ENCODE results near the gene SNHG17. TPM values are rescaled to one million over a fixed set of nuclear protein-coding genes. Genes with fewer than 3 reads are reported as not detected.
A peak's percentile ranks its signal among the peaks of the same experiment; 100 is the strongest.

SNHG17 gene
- total and polyA plus RNA-seq, 9 of the 15 experiments (the other 6 are each of a cell fraction or from before 2014, with no cell fraction given), result 29.8 to 106 (median 57.7) TPM

DNA sequence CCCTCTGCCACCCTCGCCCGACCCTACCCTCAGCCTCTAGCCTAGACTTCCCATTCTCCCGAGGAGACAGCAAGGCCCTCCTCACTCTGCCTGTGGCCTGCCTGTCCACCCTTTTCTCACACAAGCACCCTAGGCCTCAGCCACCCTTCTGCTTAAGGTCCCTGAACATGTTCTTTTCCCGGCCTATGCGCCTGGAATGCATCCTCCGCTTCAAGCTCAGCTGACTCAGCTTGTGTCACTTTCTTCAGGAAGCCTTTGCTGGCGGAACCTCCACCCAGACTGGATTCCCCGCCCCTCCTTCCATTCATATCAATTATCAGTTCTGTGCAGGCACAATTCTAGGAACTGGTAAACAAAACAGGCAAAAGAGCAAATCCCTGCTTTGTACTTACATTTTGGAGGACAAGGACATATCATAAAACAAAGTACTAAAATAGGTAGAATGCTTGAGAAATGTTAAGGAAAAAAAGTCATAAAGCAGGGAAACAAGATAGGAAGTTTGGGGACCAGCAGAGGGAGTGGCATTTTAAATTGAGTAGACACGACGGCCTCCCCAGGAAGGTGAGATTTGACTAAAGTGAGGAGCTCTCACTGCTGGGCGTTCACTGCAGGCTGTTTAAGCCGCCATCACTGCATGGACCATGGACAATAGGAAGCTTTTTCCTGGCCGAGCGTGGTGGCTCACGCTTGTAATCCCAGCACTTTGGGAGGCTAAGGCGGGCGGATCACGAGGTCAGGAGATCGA, 17.9 kb upstream of the SNHG17 start (continued):
- TF ChIP-seq ZNF780A (CRISPR knock-in tag; IDR thresholded peaks at IDR 0.05), result no peak
- TF ChIP-seq ZNF253 (CRISPR knock-in tag; conservative IDR thresholded peaks at IDR 0.05), result no peak
- no peak for TF ChIP-seq CAMTA2 (CRISPR knock-in tag; conservative IDR thresholded peaks at IDR 0.05)
- TF ChIP-seq, protein P1, sequence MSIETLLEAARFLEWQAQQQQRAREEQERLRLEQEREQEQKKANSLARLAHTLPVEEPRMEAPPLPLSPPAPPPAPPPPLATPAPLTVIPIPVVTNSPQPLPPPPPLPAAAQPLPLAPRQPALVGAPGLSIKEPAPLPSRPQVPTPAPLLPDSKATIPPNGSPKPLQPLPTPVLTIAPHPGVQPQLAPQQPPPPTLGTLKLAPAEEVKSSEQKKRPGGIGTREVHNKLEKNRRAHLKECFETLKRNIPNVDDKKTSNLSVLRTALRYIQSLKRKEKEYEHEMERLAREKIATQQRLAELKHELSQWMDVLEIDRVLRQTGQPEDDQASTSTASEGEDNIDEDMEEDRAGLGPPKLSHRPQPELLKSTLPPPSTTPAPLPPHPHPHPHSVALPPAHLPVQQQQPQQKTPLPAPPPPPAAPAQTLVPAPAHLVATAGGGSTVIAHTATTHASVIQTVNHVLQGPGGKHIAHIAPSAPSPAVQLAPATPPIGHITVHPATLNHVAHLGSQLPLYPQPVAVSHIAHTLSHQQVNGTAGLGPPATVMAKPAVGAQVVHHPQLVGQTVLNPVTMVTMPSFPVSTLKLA (conservative IDR thresholded peaks at IDR 0.05), result peak; percentile 37 to 75; a peak in 3 of 4 replicates
- no peak; the same call in 1 of the 2 replicates for TF ChIP-seq SP1 (CRISPR knock-in tag; IDR thresholded peaks at IDR 0.05)
- TF ChIP-seq, protein P2, sequence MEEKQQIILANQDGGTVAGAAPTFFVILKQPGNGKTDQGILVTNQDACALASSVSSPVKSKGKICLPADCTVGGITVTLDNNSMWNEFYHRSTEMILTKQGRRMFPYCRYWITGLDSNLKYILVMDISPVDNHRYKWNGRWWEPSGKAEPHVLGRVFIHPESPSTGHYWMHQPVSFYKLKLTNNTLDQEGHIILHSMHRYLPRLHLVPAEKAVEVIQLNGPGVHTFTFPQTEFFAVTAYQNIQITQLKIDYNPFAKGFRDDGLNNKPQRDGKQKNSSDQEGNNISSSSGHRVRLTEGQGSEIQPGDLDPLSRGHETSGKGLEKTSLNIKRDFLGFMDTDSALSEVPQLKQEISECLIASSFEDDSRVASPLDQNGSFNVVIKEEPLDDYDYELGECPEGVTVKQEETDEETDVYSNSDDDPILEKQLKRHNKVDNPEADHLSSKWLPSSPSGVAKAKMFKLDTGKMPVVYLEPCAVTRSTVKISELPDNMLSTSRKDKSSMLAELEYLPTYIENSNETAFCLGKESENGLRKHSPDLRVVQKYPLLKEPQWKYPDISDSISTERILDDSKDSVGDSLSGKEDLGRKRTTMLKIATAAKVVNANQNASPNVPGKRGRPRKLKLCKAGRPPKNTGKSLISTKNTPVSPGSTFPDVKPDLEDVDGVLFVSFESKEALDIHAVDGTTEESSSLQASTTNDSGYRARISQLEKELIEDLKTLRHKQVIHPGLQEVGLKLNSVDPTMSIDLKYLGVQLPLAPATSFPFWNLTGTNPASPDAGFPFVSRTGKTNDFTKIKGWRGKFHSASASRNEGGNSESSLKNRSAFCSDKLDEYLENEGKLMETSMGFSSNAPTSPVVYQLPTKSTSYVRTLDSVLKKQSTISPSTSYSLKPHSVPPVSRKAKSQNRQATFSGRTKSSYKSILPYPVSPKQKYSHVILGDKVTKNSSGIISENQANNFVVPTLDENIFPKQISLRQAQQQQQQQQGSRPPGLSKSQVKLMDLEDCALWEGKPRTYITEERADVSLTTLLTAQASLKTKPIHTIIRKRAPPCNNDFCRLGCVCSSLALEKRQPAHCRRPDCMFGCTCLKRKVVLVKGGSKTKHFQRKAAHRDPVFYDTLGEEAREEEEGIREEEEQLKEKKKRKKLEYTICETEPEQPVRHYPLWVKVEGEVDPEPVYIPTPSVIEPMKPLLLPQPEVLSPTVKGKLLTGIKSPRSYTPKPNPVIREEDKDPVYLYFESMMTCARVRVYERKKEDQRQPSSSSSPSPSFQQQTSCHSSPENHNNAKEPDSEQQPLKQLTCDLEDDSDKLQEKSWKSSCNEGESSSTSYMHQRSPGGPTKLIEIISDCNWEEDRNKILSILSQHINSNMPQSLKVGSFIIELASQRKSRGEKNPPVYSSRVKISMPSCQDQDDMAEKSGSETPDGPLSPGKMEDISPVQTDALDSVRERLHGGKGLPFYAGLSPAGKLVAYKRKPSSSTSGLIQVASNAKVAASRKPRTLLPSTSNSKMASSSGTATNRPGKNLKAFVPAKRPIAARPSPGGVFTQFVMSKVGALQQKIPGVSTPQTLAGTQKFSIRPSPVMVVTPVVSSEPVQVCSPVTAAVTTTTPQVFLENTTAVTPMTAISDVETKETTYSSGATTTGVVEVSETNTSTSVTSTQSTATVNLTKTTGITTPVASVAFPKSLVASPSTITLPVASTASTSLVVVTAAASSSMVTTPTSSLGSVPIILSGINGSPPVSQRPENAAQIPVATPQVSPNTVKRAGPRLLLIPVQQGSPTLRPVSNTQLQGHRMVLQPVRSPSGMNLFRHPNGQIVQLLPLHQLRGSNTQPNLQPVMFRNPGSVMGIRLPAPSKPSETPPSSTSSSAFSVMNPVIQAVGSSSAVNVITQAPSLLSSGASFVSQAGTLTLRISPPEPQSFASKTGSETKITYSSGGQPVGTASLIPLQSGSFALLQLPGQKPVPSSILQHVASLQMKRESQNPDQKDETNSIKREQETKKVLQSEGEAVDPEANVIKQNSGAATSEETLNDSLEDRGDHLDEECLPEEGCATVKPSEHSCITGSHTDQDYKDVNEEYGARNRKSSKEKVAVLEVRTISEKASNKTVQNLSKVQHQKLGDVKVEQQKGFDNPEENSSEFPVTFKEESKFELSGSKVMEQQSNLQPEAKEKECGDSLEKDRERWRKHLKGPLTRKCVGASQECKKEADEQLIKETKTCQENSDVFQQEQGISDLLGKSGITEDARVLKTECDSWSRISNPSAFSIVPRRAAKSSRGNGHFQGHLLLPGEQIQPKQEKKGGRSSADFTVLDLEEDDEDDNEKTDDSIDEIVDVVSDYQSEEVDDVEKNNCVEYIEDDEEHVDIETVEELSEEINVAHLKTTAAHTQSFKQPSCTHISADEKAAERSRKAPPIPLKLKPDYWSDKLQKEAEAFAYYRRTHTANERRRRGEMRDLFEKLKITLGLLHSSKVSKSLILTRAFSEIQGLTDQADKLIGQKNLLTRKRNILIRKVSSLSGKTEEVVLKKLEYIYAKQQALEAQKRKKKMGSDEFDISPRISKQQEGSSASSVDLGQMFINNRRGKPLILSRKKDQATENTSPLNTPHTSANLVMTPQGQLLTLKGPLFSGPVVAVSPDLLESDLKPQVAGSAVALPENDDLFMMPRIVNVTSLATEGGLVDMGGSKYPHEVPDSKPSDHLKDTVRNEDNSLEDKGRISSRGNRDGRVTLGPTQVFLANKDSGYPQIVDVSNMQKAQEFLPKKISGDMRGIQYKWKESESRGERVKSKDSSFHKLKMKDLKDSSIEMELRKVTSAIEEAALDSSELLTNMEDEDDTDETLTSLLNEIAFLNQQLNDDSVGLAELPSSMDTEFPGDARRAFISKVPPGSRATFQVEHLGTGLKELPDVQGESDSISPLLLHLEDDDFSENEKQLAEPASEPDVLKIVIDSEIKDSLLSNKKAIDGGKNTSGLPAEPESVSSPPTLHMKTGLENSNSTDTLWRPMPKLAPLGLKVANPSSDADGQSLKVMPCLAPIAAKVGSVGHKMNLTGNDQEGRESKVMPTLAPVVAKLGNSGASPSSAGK (IDR thresholded peaks at IDR 0.05), result 0 out of 2 replicates have a peak, but pooled peaks have one; percentile 11
- TF ChIP-seq, protein P3, sequence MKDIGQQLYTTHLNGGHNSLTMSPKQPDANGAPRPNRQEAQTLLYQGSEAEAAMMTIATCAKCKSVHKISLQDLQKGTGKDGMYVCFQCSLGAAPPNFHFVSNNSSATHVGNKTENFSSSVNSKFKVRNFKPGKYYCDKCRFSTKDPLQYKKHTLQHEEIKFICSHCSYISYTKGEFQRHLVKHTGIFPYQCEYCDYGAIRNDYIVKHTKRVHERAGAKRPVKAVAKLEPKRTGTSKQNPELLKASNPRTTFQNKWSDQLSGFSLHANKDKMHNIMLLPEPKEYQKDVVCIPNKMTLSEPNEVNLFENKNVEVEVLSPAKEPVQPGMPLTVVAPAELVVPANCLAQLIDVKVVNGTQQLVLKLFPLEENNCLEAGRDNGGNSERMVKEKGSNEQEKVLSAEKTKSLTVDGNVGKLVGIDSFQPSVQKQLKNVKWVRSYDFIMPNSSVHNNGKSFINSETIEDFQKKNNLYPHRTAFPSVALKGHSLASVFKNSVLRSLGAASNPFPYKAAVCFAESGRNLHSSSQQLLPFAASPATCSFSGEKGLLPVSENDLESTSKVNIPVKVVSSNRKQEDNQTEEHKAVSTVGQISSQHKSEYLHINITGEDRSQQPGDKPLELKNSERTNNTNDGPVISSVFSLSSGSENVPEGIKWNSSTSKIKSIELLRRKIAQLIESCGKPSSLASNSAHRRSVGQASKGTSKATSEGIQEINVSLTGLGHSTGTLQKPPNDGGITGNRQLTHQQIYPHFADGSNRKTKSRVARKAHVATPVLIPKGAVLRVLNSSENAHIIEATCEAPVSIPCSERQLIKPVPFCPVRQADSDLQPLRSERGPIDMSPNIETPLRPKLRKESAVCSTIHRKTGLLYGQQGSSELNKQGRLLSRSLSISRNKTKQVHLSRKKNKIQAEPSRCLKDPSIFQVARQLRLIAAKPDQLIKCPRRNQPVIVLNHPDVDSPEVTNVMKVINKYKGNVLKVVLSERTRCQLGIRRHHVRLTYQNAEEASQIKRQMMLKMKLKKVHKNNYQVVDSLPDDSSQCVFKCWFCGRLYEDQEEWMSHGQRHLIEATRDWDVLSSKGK (CRISPR knock-in tag; IDR thresholded peaks at IDR 0.05), result no peak
- no peak for TF ChIP-seq HNRNPLL (IDR thresholded peaks at IDR 0.05; ENCODE audit: low read depth, low read length, poor library complexity, severe bottlenecking)
- TF ChIP-seq MBD2 (IDR thresholded peaks at IDR 0.05; ENCODE audit: borderline replicate concordance, low read depth), result 0 out of 2 replicates have a peak, but pooled peaks have one; percentile 17
- TF ChIP-seq MEF2D (tag; conservative IDR thresholded peaks at IDR 0.05; ENCODE audit: low read depth), result no peak

All from K562 (cell line).